Panc1 (cell line): ENCODE results near the gene KRT36. TPM values are rescaled to one million over a fixed set of nuclear protein-coding genes. Genes with fewer than 3 reads are reported as not detected.

Experiments used
- ATAC-seq: fragments of 200-7000 bp; cut with Tn5 transposase; 2 replicates; pipeline ENCODE4 v1.9.1; 2020; ENCODE audit warnings: mild to moderate bottlenecking, moderate library complexity
- BruUV-seq: library from RNA; stranded (reverse); fragments of 400-500 nt; replicated peaks from 2 replicates; lab custom pipeline; 2021; lab: Mats Ljungman, UMichigan
- CTCF ChIA-PET: fragments of 300-600 bp; sonication (Branson Sonifier 250); formaldehyde crosslinking; loops from one replicate; lab custom pipeline; 2022; ENCODE audit warnings: antibody characterized with exemption; lab: Charles Lee
- POLR2A ChIA-PET: fragments of 300-600 bp; sonication (Branson Sonifier 250); formaldehyde crosslinking; loops from one replicate; lab custom pipeline; 2022; ENCODE audit warnings: antibody characterized with exemption; lab: Charles Lee
- DNase-seq: peaks from one replicate; pipeline ENCODE4 v3.0.0-alpha.2; 2010; ENCODE audit warnings: low read depth, low spot score
- H3K27ac ChIP-seq: 2 replicates; pipeline ENCODE4 v1.5.1; 2011; ENCODE audit warnings: mild to moderate bottlenecking, low read length, inconsistent platforms
- H3K27me3 ChIP-seq: fragments of 200-500 bp; sonication (Bioruptor generic); 2 replicates; pipeline ENCODE4 v1.6.0; 2014; ENCODE audit warnings: low read length, inconsistent platforms; ENCODE audit not compliant: control insufficient read depth, insufficient read depth
- H3K36me3 ChIP-seq: fragments of 200-500 bp; sonication (Bioruptor generic); 2 replicates; pipeline ENCODE4 v1.5.1; 2014; ENCODE audit warnings: inconsistent platforms, mild to moderate bottlenecking, low read length, moderate library complexity; ENCODE audit not compliant: control insufficient read depth, insufficient read depth
- H3K4me1 ChIP-seq: 2 replicates; pipeline ENCODE4 v1.5.1; 2011; ENCODE audit warnings: inconsistent platforms, mild to moderate bottlenecking, low read length, moderate library complexity; ENCODE audit not compliant: control insufficient read depth, insufficient read depth
- H3K4me3 ChIP-seq, 2 experiments: 2 replicates each; pipeline ENCODE4 v1.5.1; 2011 to 2012; ENCODE audit warnings: low read depth in 2 of 2, low read length in 2 of 2, mild to moderate bottlenecking in 2 of 2, inconsistent platforms in 1 of 2, moderate library complexity in 1 of 2
- H3K9me3 ChIP-seq: fragments of 200-500 bp; sonication (Bioruptor generic); 2 replicates; pipeline ENCODE4 v1.5.1; 2014; ENCODE audit warnings: low read depth, mild to moderate bottlenecking, inconsistent platforms, low read length, moderate library complexity; ENCODE audit not compliant: control insufficient read depth, insufficient read depth
- CTCF ChIP-seq: fragments of 450-650 bp; IDR thresholded peaks from 2 replicates; pipeline ENCODE4 v1.5.1; 2017; ENCODE audit warnings: mild to moderate bottlenecking
- POLR2AphosphoS5 ChIP-seq: IDR thresholded peaks from 2 replicates; pipeline ENCODE4 v1.6.1; 2012; ENCODE audit warnings: mild to moderate bottlenecking, low read depth, low read length, moderate library complexity
- SIN3A ChIP-seq: IDR thresholded peaks from 2 replicates; pipeline ENCODE4 v1.6.1; 2012; ENCODE audit warnings: low read depth, mild to moderate bottlenecking, low read length, moderate library complexity, borderline replicate concordance; ENCODE audit not compliant: insufficient read depth
- TCF7L2 ChIP-seq: IDR thresholded peaks from 2 replicates; pipeline ENCODE4 v1.6.1; 2011; ENCODE audit warnings: mild to moderate bottlenecking, low read depth, low read length, inconsistent platforms
- in situ Hi-C: cut with HindIII; loops from 2 replicates; pipeline ENCODE4 v1.10.0; 2016; ENCODE audit warnings: low sequenced_read_pairs, low pct_unique_long_range_greater_than_20kb
- intact Hi-C: fragments of 100-400 bp; cut with micrococcal nuclease; formaldehyde crosslinking; loops from one replicate; pipeline ENCODE4 v1.10.0; 2022; ENCODE audit not compliant: unreplicated experiment
- total RNA-seq: library from RNA; stranded (reverse); gene quantifications from one replicate; pipeline ENCODE4 v1.2.1, GENCODE V29; 2021; ENCODE audit not compliant: unreplicated experiment
- TF ChIP-seq, protein P1 (sequence below), 2 experiments: IDR thresholded peaks; 2 replicates each; pipeline ENCODE4 v1.6.1; 2011 to 2012; ENCODE audit warnings: low read depth in 2 of 2, control low read depth in 1 of 2, low read length in 1 of 2, mild to moderate bottlenecking in 1 of 2, moderate library complexity in 1 of 2; ENCODE audit not compliant: insufficient read depth in 1 of 2

KRT36 gene
- total RNA-seq, 1 experiment from 2014 or later = not detected

DNA sequence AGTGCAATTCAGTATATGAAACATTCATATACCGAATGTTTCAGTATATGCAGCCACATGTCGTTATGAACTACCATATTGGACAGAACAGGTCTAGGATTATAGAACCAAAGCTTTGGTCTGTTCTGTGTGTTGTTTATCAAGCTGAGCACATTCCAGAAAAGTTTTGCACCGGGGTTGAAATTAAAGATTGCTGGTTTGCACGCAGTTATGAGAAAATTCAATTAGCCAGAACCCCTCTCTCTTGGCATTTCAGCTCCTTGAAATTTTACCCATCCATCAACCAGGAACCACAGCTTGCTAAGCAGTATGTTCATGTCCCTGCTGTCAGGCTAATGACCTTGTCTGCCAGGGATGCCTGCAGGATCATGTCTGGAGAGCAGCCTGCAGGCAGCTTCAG lies 32.0 kb downstream of the KRT36 start:
- no peaks in the 10 kb centered on the region for H3K27me3 ChIP-seq
- H3K9me3 ChIP-seq = no peaks in the 10 kb centered on the region; the same call in 1 of the 2 replicates
- in situ Hi-C loops (no loop called here), intact Hi-C loops (no loop called here)
- no peak for ATAC-seq
- no peak overlapping the region for H3K4me3 ChIP-seq
- TF ChIP-seq SIN3A (no peak), POLR2AphosphoS5 (no peak), CTCF (no peak), TCF7L2 (no peak)
- TF ChIP-seq, protein P1, sequence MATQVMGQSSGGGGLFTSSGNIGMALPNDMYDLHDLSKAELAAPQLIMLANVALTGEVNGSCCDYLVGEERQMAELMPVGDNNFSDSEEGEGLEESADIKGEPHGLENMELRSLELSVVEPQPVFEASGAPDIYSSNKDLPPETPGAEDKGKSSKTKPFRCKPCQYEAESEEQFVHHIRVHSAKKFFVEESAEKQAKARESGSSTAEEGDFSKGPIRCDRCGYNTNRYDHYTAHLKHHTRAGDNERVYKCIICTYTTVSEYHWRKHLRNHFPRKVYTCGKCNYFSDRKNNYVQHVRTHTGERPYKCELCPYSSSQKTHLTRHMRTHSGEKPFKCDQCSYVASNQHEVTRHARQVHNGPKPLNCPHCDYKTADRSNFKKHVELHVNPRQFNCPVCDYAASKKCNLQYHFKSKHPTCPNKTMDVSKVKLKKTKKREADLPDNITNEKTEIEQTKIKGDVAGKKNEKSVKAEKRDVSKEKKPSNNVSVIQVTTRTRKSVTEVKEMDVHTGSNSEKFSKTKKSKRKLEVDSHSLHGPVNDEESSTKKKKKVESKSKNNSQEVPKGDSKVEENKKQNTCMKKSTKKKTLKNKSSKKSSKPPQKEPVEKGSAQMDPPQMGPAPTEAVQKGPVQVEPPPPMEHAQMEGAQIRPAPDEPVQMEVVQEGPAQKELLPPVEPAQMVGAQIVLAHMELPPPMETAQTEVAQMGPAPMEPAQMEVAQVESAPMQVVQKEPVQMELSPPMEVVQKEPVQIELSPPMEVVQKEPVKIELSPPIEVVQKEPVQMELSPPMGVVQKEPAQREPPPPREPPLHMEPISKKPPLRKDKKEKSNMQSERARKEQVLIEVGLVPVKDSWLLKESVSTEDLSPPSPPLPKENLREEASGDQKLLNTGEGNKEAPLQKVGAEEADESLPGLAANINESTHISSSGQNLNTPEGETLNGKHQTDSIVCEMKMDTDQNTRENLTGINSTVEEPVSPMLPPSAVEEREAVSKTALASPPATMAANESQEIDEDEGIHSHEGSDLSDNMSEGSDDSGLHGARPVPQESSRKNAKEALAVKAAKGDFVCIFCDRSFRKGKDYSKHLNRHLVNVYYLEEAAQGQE (IDR thresholded peaks at IDR 0.05; ENCODE audit: insufficient read depth in 1 of 2, low read depth in 2 of 2, low read length in 1 of 2) = no peak
- no peak overlapping the region for H3K27ac ChIP-seq
- H3K36me3 ChIP-seq = no peaks in the 10 kb centered on the region
- POLR2A ChIA-PET = no interaction called here
- no peaks in the 10 kb centered on the region for H3K4me1 ChIP-seq
- no peak for DNase-seq
- CTCF ChIA-PET = interaction anchor here (0.8 kb wide), 1 partner anchor 51 kb away, joined by 3 read pairs; no protein-coding TSS in a partner anchor
- BruUV-seq = no TSS peak

DNA sequence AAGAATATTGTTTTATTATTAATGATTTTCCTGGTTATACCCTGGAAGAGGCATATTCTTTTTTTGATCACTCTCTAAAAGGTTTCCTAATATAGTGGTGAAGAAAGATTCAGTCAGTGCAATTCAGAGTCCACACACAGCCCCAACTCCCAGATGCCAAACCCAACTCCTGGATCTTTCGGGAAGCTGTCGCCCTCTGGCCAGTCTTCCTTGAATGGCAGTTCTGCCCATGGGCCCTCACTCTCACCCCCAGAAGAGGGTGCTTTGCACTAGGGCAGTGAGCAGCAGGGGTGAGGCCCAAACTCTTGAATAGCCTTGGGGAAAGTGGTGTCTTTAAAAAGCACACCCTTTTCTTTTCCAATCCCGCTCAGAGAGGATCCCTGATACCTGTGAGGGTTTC lies 33.5 kb downstream of the KRT36 start:
- ATAC-seq (no peak), DNase-seq (no peak)
- POLR2A ChIA-PET = no interaction called here
- H3K36me3 ChIP-seq = no peaks in the 10 kb centered on the region
- no peaks in the 10 kb centered on the region for H3K27me3 ChIP-seq
- no peaks in the 10 kb centered on the region for H3K4me1 ChIP-seq
- CTCF ChIA-PET = no interaction called here
- H3K27ac ChIP-seq = no peak overlapping the region
- no peak overlapping the region for H3K4me3 ChIP-seq
- intact Hi-C loops = no loop called here
- in situ Hi-C loops = no loop called here
- no TSS peak for BruUV-seq
- TF ChIP-seq CTCF = no peak
- TF ChIP-seq, protein P1 (IDR thresholded peaks at IDR 0.05; ENCODE audit: insufficient read depth in 1 of 2, low read depth in 2 of 2, low read length in 1 of 2) = no peak
- TF ChIP-seq POLR2AphosphoS5 = no peak
- TF ChIP-seq TCF7L2 = no peak
- no peak for TF ChIP-seq SIN3A
- H3K9me3 ChIP-seq = peaks cover 5% of the 10 kb centered on the region; the same call in 1 of the 2 replicates
